HEK293 (cell line): Measurements from ENCODE around the gene CORO7.

ENCODE experiments used
- SETDB1 ChIP-seq: IDR thresholded peaks from one replicate; pipeline ENCODE4 v1.6.1; 2017; ENCODE audit warnings: mild to moderate bottlenecking, low read length, moderate library complexity, mixed read lengths; ENCODE audit not compliant: insufficient read length
- ZNF266 ChIP-seq: fragments of 450-650 bp; formaldehyde crosslinking; IDR thresholded peaks from 2 replicates; pipeline ENCODE4 v1.5.1; 2016; ENCODE audit warnings: missing biosample characterization, missing genetic modification characterization, low read depth

DNA sequence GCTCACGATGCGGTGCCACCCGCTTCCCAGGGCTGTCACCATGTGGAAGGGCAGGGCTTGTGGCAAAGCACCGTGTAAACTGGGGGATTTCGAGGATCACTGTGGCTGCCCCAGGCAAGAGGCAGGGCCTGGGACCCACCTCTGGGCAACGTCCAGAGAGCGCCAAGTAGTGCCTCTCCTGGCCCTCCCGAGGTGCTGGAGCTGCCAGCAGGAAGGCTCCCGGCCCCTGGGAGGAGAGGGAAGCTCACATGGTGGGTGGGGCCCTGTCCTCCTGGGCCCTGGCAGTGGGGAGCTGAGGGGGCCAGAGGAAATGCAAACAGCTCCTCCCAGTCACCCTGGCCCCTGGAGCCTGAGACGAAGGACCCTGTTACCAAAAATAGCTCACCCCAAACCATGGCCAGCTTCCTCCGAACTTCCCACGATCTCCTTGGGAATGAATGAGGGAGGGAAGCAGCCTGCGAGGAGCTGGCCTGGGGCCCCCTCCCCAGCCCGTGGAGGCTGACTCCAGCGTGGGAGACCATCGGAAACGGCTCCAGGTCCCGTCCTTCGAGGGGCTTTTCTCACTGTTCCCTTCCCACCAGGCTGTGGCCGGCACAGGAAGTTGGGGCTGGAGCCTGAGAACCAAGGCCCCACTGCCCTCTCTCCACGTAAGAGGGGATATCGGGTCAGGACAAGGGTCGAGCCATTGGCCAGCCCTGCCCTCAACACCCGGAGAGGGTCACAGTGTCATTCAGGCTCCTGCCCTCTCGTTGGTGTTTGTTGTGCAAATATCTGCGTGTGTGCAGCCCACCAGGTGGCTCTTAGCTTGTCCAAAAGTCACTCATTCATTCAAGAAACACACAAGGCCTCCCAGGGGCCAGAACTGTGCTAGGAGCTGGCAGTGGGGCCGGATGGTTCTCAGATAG, 27.1 kb downstream of the CORO7 start:
- TF ChIP-seq SETDB1 (no peak), ZNF266 (tag by site-specific recombination) (no peak)
